Activated CD4-positive, alpha-beta T cell treated with anti-CD3 and anti-CD28 coated beads for 48 hours (primary cell): ENCODE measurements around the gene HCFC1R1.
A peak's percentile ranks its signal among the peaks of the same experiment; 100 is the strongest.
"Not testable (repeated sequence)": the region's sequence is repeated elsewhere in the genome, so short reads cannot be mapped to it uniquely, and the experiment has no call there.

Experiments
- DNase-seq: peaks from one replicate; pipeline ENCODE4 v3.0.0-alpha.2; 2020

The HCFC1R1 gene

DNA sequence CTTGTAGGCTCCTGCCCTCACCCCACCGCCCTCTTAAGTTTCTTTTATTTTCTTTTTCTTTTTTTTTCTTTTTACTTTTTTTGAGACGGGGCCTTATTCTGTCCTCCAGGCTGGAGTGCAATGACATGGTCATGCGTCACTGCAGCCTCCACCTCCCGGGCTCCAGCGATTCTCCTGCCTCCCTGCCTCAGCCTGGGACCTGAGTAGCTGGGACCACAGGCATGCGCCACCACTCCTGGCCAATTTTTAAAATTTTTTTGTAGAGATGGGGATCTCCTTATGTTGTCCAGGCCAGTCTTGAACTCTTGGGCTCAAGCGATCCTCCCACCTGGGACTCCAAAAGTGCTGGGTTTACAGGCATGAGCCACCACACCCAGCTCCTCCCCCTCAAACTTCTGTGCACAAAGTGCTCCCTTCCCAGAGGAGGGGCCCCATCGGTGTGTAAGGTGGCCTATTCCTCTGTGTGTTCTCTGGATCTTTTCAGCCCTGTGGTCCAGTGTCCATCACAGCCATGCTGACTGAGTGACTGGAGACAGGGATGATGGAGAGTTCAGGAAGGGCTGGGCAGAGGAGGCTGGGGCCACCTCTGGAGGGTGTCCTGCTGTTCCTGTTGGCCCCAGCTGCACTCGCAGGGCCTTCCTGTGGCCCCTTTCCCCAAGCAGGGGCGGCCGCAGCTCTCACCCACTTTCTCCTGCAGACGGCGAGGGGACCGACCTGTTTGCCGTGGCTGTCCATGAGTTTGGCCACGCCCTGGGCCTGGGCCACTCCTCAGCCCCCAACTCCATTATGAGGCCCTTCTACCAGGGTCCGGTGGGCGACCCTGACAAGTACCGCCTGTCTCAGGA, 32.8 kb upstream of the HCFC1R1 start:
- DNase-seq, result no peak

DNA sequence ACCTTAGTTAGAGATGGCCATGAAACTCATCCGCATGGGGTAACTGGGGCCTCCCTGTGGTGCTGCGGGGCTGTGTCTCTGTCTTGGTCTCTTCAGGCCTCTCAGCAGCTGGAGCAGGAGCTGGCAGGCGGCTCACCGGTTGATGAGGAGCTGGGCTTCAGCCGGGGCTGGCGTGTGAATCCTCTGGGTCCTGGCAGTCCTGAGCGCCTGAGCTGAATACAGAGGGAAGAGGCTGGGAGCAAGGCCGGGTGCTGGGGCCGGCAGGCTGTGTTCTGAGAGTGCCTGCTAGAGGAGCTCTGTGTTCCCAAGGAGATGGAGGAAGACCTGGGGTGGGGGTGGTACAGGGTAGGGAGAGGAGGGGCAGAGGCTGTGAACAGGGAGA, 32.0 kb upstream of the HCFC1R1 start:
- not testable (repeated sequence) for DNase-seq

DNA sequence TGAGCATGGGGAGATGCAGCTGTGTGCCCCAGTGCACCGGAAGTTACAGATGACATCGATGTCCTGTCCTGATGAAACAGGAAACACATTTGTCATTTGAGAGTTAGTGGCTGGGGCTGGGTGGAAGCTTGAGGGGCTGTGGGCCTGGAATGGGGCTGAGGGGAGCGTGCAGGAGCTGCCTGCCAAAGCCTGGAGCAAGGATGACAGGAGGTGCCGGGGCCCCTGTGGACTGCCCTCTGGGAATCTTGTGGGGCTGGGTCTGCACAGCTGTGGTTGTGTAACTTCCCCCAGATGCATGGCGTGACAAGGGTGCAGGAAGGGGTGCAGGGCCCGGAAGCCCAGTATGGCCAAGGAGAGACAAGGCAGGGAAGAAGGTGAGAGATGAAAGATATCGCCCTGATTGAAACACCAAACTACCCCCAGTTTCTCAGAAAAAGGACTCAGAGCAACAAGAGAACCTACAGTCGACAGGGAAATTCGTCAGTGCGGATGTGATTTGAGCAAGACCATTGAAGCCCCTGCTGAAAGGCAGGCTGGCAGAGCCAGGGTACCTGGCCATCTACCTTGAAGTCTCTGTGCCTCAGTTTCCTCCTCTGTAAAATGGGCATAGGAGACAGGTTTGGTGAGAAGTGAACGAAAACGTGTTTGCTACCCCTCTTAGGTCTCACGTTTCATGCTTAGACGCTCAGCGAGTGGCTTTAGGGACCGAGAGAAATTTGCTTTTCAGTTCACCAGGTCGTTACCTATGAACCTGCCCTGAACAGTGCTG, 31.4 kb upstream of the HCFC1R1 start:
- no peak for DNase-seq

DNA sequence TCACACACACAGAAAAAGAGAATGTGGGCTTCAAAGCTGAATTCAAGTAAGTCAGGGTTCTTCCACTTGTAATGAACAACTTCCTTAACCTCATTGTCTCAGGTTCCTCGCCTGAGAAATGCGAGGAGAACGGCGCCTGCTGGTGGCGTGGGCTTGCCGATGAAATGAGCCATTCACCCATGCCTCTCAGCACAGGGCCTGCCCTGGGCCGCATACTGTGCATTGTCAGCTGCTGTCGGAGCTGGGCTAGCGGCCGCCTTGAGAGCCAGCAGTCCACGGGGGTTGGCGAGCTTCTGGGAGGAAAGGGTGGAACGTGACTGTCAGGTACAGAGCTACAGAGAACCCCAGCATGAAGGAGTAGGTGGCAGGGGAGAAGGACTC, 29.6 kb upstream of the HCFC1R1 start:
- not testable (repeated sequence) for DNase-seq

DNA sequence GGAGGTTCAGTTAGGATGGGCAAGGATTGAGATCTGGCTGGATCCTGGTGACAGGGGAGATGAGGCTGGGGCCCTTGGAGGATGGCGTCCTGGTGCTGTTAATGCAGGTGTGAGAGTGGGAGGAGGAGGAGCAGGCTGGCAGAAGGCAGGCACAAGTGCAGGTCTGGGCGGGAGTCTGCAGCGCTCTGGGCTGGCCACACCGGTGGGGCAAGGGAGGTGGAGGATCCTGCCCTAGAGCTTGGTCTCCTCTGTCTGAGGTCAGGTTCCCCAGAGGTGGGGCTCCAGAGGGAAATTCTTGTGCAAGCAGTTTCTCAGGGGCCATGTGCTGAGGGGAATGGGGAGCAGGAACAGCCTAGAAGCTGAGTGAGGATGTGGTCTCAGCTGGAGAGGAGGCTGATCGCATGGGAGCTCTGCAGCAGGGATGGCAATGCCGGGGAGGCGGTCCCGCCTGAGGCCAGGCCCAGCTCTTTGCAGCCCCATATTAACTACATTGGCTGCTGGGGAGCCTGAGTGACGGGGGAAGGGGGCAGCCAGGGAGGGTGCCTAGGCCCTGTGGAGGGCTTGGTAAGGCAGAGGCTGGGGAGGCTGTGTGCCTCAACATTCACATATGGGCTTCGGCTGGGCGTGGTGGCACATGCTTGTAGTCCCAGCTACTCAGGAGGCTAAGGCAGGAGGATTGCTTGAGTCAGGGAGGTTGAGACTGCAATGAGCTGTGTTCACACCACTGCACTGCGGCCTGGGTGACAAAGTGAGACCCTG, 29.0 kb upstream of the HCFC1R1 start:
- DNase-seq, result peak; percentile 44

DNA sequence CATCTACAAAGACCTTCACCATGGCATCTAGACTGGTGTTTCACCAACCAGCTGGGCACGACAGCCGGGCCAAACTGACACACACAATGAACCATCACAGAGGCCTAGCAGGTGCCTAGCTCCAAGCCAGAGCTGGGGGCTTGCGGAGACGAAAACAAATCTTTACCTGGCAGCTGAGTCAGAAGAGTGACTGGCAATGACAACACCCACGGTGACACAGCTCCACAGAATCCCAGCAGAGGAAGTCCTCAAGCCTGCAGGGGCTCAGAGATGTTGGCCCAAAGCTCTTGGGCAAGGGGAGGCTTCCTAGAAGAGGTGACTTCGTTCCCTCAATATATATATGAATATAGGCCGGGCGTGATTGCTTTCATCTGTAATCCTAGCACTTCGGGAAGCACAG, 27.8 kb upstream of the HCFC1R1 start:
- no peak for DNase-seq

DNA sequence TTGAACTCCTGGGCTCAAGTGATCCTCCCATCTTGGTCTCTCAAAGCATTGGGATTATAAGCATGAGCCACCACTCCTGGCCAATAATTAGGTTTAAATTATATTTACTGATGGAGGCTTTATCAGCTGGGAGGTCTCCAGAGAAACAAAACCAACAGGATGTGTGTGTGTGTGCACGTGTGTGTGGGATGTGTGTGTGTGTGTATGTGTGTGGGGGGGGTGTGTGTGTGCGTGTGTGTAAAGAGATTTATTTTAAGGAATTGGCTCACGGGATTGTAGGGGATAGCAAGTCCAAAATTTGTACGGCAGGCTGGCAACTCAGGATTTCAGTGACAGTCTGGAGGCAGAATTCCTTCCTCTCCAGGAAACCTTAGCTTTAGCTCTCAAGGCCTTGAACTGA, 27.3 kb upstream of the HCFC1R1 start:
- DNase-seq, result no peak

DNA sequence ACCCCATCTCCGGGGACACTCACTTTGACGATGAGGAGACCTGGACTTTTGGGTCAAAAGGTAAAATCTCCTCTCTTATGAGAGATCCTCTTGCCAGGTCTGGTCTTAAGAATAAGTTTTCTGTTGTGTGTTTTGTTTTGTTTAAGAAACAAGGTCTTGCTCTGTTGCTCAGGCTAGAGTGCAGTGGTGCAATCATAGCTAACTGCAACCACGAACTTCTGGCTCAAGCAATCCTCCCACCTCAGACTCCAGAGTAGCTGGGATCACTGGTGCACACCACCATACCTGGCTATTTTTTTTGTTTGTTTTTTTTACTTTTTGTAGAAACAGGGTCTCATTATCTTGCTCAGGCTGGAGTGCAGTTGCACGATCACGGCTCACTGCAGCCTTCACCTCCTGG, 26.7 kb upstream of the HCFC1R1 start:
- DNase-seq, result no peak

DNA sequence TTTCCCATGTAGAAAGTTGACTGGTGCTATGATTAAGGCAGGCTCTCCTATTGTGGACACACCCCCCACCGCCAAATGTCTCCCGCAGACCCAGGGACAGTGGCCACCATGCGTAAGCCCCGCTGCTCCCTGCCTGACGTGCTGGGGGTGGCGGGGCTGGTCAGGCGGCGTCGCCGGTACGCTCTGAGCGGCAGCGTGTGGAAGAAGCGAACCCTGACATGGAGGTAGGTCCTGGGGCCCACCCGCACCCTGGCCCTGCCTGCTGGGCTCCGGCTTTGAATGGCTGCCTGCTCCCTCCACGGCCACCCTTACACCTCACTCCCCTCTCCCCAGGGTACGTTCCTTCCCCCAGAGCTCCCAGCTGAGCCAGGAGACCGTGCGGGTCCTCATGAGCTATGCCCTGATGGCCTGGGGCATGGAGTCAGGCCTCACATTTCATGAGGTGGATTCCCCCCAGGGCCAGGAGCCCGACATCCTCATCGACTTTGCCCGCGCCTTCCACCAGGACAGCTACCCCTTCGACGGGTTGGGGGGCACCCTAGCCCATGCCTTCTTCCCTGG, 26.3 kb upstream of the HCFC1R1 start:
- no peak for DNase-seq

DNA sequence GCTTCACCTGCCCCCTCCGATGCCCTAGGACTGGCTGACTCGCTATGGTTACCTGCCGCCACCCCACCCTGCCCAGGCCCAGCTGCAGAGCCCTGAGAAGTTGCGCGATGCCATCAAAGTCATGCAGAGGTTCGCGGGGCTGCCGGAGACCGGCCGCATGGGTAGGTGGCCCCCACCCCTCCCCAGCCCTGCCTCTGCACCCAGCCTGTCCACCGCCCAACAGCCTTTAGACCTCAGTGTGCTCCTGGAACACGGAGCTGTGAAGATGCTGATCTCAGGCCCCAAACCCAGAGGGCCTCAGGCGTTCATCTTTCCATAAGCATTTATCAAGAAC, 23.6 kb upstream of the HCFC1R1 start:
- no peak for DNase-seq

DNA sequence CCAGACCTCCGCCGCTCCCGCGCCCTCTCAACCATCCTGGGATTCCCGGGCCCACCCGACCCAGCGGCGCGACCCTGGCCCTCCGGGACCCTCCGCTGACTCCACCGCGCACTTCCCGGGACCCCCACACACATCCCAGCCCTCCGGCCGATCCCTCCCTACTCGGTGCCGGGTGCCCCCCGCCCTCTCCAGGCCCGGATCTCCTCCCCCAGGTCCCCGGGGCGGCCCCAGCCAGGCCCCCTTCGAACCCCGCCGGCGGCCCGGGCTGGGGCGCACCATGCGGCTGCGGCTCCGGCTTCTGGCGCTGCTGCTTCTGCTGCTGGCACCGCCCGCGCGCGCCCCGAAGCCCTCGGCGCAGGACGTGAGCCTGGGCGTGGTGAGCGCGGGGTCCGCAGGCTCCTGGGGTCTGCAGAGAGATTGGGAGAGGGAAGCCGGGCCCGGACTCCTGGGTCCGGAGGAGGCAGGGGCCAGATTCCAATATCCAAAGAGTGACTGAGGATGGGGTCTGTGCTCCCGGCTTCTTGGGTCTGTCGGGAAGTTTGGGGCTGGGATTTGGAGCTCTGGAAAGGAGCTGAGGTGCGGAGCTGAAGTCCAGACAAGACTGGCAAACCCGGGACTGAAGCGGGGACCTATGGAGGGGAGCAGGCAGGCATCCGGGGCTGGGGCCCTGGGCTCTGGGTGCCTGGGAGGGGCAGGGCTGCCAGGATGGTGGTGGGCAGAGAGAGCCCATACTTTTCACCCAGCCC, 23.1 kb upstream of the HCFC1R1 start:
- no peak for DNase-seq

DNA sequence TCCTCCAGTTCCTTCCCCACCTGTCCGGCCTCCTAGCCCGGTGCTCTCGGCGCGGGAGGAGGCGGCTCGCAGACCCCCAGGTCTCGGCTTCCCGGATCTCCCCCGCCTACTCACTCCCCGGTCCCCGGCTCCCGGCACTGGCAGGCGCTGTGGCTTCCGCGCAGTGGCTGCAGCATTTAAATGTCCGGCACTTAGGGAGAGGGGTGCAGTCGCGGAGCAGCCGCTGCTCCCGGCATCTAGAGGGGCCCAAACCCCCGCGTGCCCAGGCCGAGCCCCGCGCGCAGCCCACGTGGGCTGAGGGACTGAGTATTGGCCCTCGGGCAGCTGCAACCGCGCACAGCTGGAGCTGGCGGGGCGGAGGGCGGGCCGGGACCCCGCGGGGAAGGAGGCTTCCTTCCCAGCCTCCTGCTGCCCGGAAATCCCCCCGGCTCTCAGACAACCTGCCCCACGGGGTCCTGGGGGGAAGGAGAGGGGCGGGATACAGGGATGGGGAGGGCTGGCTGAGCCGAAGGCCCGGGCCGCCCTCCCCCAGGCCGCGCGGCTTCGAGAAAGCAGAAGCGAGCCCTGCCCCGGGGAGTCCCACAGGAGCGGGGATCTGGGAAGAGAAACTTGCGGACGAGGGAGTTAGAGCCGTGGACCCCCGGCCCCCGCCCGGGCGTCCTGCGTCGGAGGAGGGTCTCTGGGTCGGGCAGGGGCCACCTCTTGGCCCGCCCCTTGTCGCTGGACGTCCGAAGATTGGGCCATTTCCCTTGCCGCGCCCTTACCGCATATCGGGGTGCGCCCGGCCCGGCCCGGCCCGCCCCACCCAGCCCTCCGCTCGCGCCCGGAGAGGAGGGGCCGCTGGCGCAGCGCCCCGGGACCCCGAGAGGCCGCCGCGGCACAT, 22.3 kb upstream of the HCFC1R1 start, which contains the start of gene MMP25:
MMP25 (plus strand) TSS at position 804 of the 883 bp plus-strand sequence. CDS start 357 bp downstream, outside the sequence.
- DNase-seq, result no peak

DNA sequence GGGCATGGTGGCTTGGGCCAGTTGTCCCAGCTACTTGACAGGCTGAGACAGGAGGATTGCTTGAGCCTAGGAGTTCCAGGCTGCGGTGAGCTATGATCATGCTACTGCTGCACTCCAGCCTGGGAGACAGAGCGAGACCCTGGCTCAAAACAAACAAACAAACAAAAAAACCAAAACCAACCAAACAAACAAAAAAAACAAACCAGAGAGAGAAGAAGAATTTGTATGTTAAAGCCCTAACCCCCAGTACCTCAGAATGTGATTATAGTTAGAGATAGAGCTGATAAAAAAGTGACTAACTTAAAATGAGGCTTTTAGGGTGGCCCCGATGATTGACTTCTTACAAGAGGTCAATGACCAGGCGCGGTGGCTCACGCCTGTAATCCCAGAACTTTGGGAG, 21.0 kb upstream of the HCFC1R1 start:
- DNase-seq, result no peak

DNA sequence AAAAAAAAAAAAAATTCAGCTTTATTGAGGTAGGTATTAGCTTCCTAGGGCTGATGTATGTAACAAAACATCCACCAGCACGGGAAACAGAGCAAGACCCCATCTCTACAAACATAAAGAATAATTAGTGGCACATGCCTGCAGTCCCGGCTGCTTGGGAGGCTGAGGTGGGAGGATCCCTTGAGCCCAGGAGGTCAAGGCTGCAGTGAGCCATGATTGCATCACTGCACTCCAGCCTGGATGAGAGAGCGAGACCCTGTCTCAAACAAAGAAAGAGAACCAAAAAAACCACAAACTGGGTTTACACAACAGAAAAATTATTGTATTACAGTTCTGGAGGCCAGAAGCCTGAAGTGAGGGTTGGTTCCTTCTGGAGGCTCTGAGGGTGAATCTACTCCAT, 18.6 kb upstream of the HCFC1R1 start:
- DNase-seq, result no peak

DNA sequence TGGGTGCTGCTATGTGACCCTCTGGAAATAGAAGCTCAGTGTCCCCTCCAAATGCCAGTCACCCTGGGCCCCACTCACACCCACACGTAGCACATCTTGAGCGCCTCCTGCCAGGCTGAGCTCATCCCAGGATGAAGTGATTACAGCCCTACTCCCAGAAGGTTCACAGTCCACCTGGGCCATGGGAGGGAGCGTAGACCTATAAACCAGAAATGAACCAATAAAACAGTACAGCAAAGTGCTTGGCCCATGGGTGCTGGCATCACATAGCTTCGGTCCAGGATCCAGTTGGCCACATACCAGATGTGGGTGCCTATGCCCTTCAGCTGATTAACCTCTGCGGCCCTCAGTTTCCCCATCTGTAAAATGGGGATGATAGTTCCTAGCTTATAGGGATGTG, 15.2 kb upstream of the HCFC1R1 start:
- no peak for DNase-seq

DNA sequence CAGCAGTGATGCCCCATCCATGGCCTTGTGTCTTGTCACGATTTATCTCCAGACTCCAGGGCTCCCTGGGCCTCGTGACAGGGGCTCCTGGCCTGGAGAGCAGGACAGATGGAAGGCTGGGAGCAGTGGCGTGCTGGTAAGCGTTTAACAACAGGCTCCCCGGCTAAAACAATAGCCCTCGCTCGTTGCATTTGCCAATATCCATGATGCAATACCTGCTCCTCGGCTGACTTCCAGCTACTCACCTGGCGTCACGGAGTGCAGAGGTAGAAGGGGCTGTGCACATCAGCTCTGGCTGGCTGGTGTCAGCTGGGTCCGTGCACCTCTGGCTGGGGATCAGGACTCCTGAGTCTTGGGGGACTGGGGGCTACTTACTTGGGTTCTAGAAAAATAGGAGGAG, 14.5 kb upstream of the HCFC1R1 start:
- DNase-seq, result no peak

DNA sequence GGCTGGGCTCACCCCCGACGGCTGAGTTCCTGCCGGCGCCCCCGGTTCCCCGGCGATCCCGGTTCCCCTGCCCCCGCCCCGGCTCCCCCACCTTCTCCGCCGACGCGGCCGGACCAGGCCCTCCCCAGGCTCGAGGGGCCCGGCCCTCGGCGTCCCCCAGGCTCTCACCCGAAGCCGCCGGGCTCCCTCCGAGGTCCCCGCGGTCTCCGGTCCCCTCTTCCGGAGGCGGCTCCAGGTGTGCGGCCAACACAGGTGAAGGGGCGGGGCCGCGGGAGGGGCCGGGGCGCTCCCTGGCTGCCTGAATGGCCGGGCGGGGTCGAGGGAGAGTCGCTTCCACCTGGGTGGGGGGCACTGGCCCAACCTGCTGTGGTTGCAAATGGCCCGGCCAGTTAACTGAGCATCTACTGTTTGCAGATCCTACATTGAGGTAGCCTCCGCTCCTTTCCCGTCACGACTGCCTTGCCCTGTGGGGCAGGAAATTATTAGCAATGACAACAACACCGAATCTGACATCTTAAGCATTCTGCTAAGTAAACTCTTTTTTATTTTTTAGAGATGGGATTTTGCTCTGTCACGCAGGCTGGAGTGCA, 13.1 kb upstream of the HCFC1R1 start, which contains the start of gene BICDL2:
BICDL2 (minus strand) TSS at position 219 of the 590 bp plus-strand sequence. CDS start 1,448 bp downstream, outside the sequence.
- no peak for DNase-seq

DNA sequence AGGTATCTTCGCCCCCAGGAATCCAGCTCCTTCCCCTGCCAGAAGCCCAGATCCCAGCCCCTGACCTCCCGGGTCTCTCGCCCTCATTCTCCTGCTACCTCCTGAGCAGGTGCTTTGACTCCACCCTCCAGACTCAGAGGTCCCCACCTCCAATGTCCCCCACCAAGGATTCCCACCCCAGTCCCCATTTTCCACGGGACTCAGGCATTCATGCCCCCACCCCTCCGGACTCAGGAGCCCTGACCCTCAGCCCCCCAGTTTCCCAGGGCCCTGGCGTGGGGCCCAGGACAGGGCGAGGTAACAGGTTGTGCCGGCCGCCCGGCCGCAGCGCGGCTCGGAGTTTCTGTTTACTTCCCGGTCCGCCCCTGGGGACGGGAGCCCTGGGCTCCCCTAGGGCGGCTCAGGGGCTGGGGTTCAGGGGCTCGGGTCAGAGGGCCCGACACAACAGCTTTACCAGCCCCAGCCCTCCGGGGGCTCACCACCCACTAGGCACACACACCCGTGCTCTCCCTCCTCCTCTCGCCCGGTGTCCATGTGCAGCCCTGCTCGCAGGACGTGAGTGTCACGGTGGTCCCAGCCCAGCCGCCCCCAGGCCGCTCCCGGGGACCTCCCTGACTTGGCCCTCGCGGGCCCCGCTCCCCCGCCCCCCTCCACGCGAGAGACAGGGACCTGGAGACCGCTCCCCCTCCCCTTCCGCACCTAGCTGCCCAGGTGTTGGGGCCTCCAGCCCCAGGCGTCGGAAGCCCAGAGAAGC, 12.4 kb upstream of the HCFC1R1 start:
- DNase-seq, result no peak

DNA sequence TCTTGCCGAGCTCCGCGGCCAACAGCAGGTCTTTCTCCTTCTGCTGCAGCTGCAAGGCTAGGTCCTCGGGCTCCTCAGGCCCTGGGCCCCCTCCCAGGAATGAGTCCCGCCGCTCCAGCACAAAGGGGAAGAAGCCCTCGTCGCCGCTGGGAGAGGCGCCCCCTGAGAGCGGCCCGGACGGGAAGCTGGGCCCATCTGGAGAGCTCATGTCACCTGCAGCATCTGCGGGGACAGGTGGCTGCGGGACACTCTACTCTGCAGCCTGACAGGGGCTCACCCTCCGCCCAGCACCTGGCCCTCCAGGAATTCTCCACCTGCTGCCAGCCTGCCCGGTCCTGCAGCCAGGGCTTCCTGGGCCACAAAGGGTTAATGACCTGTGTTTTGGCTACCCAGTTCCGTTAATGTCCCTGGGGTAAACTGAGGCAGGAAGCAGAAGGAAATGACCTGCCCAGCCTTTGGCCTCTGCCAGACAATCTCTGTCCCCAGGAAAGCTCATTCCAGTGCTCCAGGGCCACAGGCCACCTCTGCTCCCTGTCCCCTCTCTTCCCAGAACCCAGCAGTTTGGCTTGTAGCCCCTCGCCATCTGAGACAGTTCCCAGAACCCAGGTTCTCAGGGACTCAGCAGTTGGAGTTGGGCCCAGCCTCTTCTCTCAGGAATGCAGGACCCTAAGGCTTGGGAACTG, 11.7 kb upstream of the HCFC1R1 start:
- no peak for DNase-seq

DNA sequence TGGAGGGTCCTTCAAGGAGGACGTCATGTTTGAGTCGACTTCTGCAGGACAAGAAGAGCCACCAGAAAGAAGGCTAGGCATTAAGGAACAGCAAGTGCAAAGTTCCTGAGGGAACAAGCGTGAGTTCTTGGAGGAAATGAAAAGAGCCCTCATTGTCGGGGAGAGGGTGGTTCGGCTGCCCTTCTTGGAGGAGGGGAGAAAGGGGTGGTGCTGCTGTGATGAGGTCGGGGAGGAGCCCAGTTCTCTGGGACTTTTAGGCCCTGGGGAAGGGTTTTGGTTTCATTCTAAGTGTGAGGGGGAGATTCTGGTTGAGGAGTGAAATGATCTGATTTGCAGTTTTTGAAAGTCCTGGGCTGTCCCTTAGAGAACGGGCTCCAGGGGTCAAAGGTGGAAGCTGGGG, 8.9 kb upstream of the HCFC1R1 start:
- no peak for DNase-seq
